ENCODE data around the gene RNASE11.

The RNASE11 gene

GRCh38 chr14:20583142-20583541 lies 4.7 kb downstream of the RNASE11 start:
- no peak for TF ChIP-seq CTCF (IDR thresholded peaks at IDR 0.05)

- no peak for TF ChIP-seq CTCF (IDR thresholded peaks at IDR 0.05)
Observed at GRCh38 chr14:20580242-20580641, 7.6 kb downstream of the RNASE11 start.

- TF ChIP-seq CTCF (IDR thresholded peaks at IDR 0.05), result no peak
Observed at GRCh38 chr14:20578784-20579502, 8.9 kb downstream of the RNASE11 start.

GRCh38 chr14:20578325-20578724 lies 9.5 kb downstream of the RNASE11 start:
- TF ChIP-seq CTCF (IDR thresholded peaks at IDR 0.05), result no peak

GRCh38 chr14:20569066-20569465 lies 18.7 kb downstream of the RNASE11 start:
- no peak for TF ChIP-seq CTCF (IDR thresholded peaks at IDR 0.05)

GRCh38 chr14:20568393-20568792 lies 19.4 kb downstream of the RNASE11 start:
- TF ChIP-seq CTCF (IDR thresholded peaks at IDR 0.05), result no peak

GRCh38 chr14:20564501-20564997 lies 23.3 kb downstream of the RNASE11 start:
- no peak for TF ChIP-seq CTCF (IDR thresholded peaks at IDR 0.05)
